Lower lobe of right lung (tissue), 2 donors: ENCODE measurements around the gene ATP2A2. TPM values are rescaled to one million over a fixed set of nuclear protein-coding genes. Genes with fewer than 3 reads are reported as not detected.

ENCODE experiments used
- ATAC-seq, 2 donors: fragments of 200-7000 bp; cut with Tn5 transposase; one replicate each; pipeline ENCODE4 v1.9.1; 2020 to 2022; ENCODE audit warnings: mild to moderate bottlenecking in 2 of 2, moderate library complexity in 2 of 2
- DNase-seq: peaks from one replicate; pipeline ENCODE4 v3.0.0-alpha.2; 2020
- H3K27ac ChIP-seq: fragments of 200-600 bp; one replicate; pipeline ENCODE4 v1.8.0; 2022
- H3K27me3 ChIP-seq: fragments of 200-600 bp; one replicate; pipeline ENCODE4 v1.8.0; 2022; ENCODE audit warnings: low read depth
- H3K36me3 ChIP-seq: fragments of 200-600 bp; one replicate; pipeline ENCODE4 v1.8.0; 2022; ENCODE audit warnings: mild to moderate bottlenecking
- H3K4me1 ChIP-seq: fragments of 200-600 bp; one replicate; pipeline ENCODE4 v1.8.0; 2022
- H3K4me3 ChIP-seq: fragments of 200-600 bp; one replicate; pipeline ENCODE4 v1.8.0; 2022; ENCODE audit warnings: mild to moderate bottlenecking
- H3K9me3 ChIP-seq: fragments of 200-600 bp; one replicate; pipeline ENCODE4 v1.8.0; 2022
- intact Hi-C: fragments of 100-400 bp; cut with DNase I; formaldehyde crosslinking; loops from one replicate; pipeline ENCODE4 v1.11.0; 2022
- total RNA-seq: library from RNA; stranded (reverse); fragmentation: NEBNext Ultra II Directional; extraction: Animal tissue kit (Norgen Biotek cat#: 25700); gene quantifications from one replicate; pipeline ENCODE4 v1.2.1, GENCODE V29; 2021
- TF ChIP-seq, protein P1 (sequence below): fragments of 200-600 bp; IDR thresholded peaks from one replicate; pipeline ENCODE4 v1.8.0; 2022; ENCODE audit warnings: antibody characterized with exemption, mild to moderate bottlenecking
- donor health status: DM: no; HTN: yes; CAD: no; lungs with severe emphysema.

The ATP2A2 gene
- total RNA-seq, 1 donor from 2014 or later: 156 TPM

DNA sequence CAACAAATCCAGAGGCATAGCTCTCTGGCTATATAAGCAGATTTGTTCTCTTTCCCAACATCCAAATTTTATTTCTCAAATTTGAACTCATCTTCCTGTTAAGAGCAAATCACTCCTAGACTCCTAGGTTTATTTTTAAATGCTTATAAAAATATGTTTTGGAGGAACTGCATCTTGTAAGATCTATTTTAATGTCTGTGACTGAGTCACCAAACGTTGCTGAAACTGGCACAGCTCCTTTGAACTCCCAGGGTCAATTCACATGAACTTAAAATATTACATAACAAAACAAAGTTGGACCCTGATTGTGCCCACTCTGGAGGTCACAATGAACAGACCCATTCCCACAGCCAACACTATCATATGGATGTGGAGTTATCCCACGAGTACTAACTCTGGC, 98.6 kb downstream of the ATP2A2 start:
- DNase-seq: no peak
- no peak for ATAC-seq
- TF ChIP-seq, protein P1, sequence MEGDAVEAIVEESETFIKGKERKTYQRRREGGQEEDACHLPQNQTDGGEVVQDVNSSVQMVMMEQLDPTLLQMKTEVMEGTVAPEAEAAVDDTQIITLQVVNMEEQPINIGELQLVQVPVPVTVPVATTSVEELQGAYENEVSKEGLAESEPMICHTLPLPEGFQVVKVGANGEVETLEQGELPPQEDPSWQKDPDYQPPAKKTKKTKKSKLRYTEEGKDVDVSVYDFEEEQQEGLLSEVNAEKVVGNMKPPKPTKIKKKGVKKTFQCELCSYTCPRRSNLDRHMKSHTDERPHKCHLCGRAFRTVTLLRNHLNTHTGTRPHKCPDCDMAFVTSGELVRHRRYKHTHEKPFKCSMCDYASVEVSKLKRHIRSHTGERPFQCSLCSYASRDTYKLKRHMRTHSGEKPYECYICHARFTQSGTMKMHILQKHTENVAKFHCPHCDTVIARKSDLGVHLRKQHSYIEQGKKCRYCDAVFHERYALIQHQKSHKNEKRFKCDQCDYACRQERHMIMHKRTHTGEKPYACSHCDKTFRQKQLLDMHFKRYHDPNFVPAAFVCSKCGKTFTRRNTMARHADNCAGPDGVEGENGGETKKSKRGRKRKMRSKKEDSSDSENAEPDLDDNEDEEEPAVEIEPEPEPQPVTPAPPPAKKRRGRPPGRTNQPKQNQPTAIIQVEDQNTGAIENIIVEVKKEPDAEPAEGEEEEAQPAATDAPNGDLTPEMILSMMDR: no peak
- no peak overlapping the region for H3K4me3 ChIP-seq
- intact Hi-C loops: no loop called here
- no peaks in the 10 kb centered on the region for H3K4me1 ChIP-seq
- H3K9me3 ChIP-seq: no peaks in the 10 kb centered on the region
- H3K27me3 ChIP-seq: no peaks in the 10 kb centered on the region
- H3K36me3 ChIP-seq: peaks cover 97% of the 10 kb centered on the region
- no peak overlapping the region for H3K27ac ChIP-seq

DNA sequence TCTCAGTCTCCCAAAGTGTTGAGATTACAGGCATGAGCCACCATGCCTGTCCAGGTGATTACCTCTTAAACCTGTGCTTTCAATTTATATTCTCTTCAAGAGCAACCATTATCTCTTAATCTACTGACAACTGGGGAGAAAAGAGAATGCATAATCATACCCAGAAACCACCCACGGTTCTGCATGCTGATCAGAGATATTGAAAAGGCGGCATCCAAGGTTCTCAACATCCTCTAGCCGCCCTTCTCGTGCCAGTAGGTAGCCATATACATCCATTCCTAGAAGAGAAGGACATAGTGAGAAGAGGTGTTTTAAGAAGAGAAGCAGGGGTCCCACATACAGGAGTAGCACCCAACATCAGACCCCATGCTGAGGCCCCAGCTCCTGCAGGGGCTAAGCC, 101.6 kb downstream of the ATP2A2 start:
- intact Hi-C loops: no loop called here
- Histone ChIP-seq H3K4me1 (no peaks in the 10 kb centered on the region), H3K27ac (no peak overlapping the region), H3K4me3 (no peak overlapping the region), H3K36me3 (peaks cover 95% of the 10 kb centered on the region), H3K9me3 (no peaks in the 10 kb centered on the region), H3K27me3 (no peaks in the 10 kb centered on the region)
- no peak for ATAC-seq
- no peak for DNase-seq
- TF ChIP-seq, protein P1: no peak

Other genes starting within 250 kb of the ATP2A2 start
- 19.7 TPM for gene C12orf76, start 232.7 kb upstream of the ATP2A2 start, total RNA-seq
- gene IFT81, start 156.9 kb upstream of the ATP2A2 start, total RNA-seq: 12.5 TPM
- gene ANAPC7, start 122.5 kb downstream of the ATP2A2 start, total RNA-seq: 48.1 TPM
- gene ARPC3, start 169.1 kb downstream of the ATP2A2 start, total RNA-seq: 276 TPM
- 18.9 TPM for gene GPN3, start 187.0 kb downstream of the ATP2A2 start, total RNA-seq
- gene FAM216A, start 187.6 kb downstream of the ATP2A2 start, total RNA-seq: 3.0 TPM
- 102 TPM for gene VPS29, start 220.9 kb downstream of the ATP2A2 start, total RNA-seq
- gene RAD9B, start 221.1 kb downstream of the ATP2A2 start, total RNA-seq: 1.1 TPM